Bone marrow (tissue), 2 donors: ENCODE measurements around the gene DMAC2L.

Source experiments
- DNase-seq, 2 donors: peaks; one replicate each; lab custom pipeline; 2025; lab: John Stamatoyannopoulos, UW

DMAC2L gene

DNA sequence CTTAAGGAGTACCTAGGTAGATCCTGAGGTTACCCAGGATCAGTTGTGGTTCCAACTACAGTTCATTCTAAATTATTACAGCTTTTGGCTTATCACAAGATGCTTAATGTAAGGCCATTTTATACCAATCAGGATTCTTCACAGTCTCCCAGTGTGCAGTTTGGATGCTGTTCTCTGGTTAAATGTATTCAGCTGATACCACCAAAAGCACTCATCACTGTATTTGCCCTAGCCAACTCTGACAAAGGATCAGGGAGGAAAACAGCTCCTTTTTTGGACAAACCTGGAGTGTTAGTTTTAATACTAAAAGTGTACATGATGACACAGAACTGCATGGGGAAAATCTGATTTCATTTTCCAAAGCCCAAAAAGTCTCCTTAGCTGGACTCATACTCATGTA, 19.5 kb downstream of the DMAC2L start:
- DNase-seq, result no peak

DNA sequence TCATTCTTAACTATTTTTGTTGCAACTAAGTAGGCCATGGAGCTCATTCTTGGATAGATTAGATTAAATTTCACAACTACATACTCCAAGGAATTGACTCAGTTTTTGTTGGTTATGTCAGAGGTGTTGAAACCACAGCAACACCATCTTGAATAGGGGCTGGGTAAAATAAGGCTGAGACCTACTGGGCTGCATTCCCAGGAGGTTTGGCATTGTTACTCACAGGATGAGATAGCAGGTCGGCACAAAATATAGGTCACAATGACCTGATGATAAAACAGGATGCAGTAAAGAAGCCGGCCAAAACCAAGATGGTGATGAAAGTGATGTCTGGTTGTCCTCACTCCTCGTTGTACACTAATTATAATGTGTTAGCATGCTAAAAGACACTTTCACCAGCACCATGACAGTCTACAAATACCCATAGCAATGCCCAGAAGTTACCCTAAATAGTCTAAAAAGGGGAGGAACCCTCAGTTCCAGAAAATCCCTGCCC, 20.9 kb downstream of the DMAC2L start:
- DNase-seq, result no peak

DNA sequence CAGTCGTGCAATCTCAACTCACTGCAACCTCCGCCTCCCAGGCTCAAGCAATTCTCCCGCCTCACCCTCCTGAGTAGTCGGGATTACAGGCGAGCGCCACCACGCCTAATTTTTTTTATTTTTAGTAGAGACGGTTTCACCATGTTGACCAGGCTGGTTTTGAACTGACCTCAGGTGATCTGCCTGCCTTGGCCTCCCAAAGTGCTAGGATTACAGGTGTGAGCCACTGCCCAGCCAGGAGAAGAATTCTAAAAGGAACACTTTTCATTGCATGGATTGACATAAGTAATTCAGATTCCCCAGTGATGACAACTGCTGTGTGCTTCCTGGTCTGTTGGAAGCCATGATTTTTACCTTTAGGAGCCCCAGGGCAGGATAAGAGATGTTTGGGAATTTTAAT, 22.1 kb downstream of the DMAC2L start:
- no peak for DNase-seq

- DNase-seq, result no peak
Observed at GRCh38 chr14:50335389-50335788, 23.3 kb downstream of the DMAC2L start.

GRCh38 chr14:50335989-50336824, 24.1 kb downstream of the DMAC2L start:
- peak in 1 of 2 donors; percentile 89 for DNase-seq

DNA sequence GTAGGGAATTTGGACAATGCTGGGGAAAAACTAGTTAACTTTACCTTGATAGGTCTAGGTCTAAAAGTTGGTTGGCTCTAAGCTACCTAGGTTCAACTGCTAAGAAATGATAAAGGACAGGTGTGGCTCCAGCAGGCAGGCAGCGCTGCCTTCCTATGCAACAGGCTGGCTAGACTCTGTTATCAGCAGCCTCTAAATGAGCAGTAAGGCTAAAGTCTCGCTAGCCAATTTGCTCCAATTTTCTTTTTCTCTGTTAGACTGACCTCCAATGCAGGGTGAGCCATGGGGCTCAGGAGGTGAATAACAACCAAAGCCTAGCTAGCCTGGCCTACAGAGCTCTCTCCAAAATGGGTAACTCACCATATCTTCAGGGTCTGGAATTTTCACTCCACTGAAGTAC, 26.5 kb downstream of the DMAC2L start:
- DNase-seq, result no peak

DNA sequence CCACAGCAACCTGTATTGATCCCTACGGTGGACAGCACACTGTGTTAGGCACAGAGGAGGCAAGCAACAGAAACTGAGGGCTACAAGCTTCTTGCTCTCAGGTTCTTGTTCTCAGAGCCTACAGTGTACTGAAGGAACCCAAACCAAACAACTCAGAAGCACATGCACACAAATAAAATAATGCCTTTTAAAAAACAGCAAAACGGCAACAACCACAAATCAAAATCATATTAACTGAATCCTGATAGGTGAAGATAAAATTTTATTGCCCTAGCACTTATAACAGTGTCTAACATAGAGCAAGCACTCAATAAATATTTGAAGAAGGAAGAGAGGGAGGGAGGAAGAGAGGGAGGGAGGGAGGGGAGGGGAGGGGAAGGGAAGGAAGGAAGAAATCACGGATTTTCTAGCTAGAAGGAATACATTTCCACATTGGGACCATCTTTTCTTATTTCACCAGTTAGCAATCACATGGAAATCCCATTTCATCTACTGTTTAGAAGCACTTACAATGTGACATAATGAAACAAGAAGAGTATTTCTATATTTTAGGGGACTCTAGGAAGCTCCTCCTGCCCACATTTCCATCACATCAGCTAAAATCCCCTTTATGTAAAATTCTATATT, 27.2 kb downstream of the DMAC2L start:
- no peak for DNase-seq

GRCh38 chr14:50340045-50340444, 27.9 kb downstream of the DMAC2L start:
- no peak for DNase-seq

DNA sequence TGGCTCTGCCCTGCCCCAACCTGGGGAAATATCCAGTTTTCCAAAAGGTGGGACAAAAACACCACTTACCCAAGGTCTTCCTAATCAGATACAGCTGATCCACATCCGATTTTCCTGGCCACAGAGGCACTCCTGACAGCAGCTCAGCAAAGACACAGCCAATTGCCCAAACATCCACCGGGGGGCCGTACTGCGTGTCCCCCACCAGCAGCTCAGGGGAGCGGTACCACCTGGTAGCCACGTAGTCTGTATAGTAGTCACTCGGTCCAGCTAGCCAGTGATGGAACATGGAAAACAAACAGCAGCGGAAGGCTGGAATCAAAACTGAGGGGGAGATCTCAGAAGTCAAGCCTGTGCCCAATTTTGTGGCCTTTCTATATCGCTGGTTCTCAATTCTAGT, 28.8 kb downstream of the DMAC2L start:
- no peak for DNase-seq

DNA sequence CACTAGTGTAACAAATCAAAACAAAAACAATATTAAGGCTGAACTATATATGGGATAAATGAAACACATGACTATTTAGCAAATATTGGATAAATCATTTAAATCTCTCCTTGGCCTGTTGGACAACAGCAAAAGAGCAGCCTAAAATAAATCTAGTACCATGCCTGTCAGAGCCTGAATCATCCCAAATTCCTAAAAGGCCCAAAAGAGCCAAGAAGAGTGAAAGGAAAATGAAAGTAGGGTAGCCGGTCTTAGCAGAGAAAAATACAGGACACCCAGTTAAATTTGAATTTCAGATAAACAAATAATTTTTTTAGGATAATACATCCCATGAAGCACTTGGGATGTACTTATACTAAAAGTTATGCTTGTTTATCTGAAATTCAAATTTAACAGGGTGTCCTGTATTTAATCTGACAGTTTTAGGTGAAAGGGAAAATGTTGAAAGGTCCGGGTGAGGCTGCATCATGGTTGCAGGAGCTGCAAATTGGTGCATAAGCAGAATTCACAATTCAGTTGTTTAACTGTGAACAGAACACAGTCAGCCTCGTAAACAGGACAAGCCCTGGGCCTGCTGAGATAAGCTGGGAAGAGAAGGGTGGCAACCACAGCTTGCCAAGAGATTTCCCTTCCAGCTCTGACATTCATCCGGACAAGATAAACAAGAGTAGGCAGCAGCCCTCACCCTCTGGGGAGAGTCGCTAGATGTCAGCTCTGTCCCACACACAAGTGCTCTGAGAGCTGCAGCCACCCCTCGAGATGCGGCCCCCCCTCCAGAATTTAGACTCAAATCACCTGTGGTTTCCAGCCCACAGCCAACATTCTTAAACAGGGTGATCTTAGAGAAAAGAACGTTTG, 30.3 kb downstream of the DMAC2L start:
- DNase-seq, result peak in 1 of 2 donors; percentile 81

- DNase-seq, result no peak
Observed at GRCh38 chr14:50343434-50343833, 31.3 kb downstream of the DMAC2L start.

DNA sequence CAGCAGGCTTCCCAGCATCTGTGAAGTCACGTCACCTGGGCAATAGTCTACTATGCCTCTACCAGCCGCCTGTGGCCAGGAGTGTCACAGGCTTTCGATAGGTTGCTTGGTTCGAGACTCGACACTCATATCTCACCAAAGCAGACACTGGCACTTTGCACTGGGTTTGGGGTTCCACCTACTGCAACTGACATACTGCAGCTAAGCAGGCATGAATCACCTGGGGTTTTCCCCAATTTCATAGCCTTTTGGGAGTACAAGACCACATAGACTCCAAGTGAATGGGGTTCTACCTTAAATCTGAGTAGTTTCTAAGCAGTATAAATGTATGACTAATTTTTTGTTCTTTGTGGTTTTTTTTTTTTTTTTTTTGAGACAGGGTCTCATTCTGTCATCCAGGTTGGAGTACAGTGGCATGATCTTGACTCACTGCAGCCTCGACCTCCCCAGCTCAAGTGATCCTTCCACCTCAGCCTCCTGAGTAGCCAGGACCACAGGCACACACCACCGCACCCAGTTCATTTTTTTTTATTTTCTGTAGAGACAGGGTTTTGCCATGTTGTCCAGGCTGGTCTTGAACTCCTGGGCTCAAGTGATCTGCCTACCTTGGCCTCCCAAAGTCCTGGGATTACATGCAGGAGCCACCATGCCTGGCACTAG, 32.1 kb downstream of the DMAC2L start:
- no peak for DNase-seq

- DNase-seq, result no peak
Observed at GRCh38 chr14:50344876-50345563, 32.9 kb downstream of the DMAC2L start.

DNA sequence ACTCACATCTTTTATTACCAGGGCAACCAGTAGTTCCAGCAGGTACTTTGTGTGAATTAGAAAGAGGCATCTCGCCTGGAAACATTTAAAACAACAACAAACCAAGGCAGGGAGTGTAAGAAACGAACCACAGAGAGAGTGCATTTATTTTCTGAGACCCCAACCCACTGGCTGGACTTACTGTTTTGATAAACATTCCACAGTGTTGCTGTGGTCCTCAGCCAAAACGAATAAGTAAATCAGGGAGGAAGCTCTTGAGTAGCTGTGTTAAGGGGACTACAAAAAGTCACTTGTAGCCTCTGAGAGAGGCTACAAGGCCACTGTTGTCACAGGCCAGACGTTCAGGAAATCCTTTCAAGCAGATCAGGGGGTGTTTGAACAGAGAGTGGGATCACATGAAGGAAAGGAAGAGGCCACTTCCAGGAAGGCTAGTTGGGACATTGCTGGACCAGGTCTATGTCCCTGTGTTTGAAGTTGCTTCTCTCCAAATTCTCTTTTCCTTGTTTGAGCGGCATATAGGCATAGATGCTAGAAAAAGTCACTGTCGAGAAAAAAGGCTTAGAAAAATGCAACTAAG, 33.8 kb downstream of the DMAC2L start:
- DNase-seq, result no peak

DNA sequence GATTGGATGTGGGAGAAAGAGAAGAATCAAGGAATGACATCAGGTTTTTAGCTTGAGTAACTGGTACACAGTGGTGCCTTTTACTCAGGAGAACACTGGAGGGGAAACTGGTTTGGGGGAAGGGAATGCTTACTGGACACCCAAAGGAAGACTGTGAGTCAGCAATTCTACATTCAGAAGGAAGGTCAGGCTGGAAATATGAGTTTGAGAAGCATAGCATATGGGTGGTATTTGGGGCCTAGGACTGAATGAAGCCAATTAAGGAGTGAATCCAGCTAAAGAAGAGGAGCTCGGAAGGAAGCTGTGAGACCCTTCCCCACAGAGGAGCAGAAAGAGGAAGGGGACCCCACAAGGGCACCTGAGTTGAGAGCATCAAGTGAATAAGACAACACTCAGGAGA, 35.4 kb downstream of the DMAC2L start:
- DNase-seq, result no peak

- DNase-seq, result no peak
Observed at GRCh38 chr14:50348933-50349332, 36.8 kb downstream of the DMAC2L start.

- no peak for DNase-seq
Observed at GRCh38 chr14:50350975-50351374, 38.9 kb downstream of the DMAC2L start.

DNA sequence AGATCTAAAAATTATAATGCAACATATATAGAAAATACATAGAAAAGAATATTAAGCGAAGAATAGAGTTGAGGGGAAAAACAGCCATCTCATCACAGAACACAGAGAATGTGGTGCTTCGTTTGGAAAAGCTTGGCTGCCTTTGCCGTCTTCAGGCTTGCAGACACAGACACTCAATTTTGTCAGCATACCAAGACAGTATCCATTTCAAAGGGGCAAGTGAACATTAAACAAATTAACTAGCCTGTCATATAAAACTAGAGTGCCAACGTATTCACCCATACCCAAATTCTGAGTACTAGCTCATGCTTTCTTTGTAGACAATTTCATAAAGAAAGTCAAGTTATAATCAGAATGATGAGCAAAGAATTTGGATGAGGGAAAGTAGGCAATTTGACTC, 40.5 kb downstream of the DMAC2L start:
- no peak for DNase-seq

GRCh38 chr14:50353126-50353525, 41.0 kb downstream of the DMAC2L start:
- no peak for DNase-seq

- no peak for DNase-seq
Observed at GRCh38 chr14:50354527-50354926, 42.4 kb downstream of the DMAC2L start.

DNA sequence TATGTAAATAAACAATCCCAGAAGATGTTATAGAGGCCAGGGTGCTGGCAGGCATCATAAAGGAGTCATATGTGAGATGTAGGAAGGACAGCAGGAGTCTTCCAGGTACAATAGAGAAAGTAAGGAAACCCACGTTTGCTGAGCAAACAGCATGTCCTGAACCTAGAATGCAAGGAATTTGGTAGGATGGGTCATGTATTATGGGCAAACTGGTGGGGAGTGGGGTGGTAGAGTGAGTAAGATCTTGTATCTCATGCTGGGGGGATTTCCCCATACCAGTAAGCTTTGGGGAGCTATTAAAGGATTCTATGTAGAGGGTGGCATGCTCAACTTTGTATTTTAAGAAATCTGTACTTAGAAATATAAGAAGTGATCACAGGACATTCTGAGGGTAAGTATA, 43.6 kb downstream of the DMAC2L start:
- DNase-seq, result no peak
